WTC11 (cell line): ENCODE data around the gene SH3GL2. TPM values are rescaled to one million over a fixed set of nuclear protein-coding genes. Genes with fewer than 3 reads are reported as not detected.

ENCODE experiments used
- ATAC-seq: fragments of 200-7000 bp; cut with Tn5 transposase; 2 replicates; pipeline ENCODE4 v1.10.0; 2021; ENCODE audit warnings: mild to moderate bottlenecking, moderate library complexity
- CTCF ChIA-PET: fragments of 300-600 bp; sonication (Branson Sonifier 250); formaldehyde crosslinking; loops from one replicate; lab custom pipeline; 2021; ENCODE audit warnings: antibody characterized with exemption; lab: Charles Lee
- POLR2A ChIA-PET: fragments of 350-600 bp; sonication (Branson Sonifier 250); formaldehyde crosslinking; loops from one replicate; lab custom pipeline; 2021; ENCODE audit warnings: antibody characterized with exemption; lab: Charles Lee
- DNase-seq: peaks from one replicate; pipeline ENCODE4 v3.0.0; 2021; ENCODE audit warnings: low spot score
- H3K27ac Mint-ChIP-seq: 2 replicates; pipeline ENCODE4 v1.8.0; 2021; ENCODE audit warnings: mixed read lengths
- H3K27me3 Mint-ChIP-seq: 2 replicates; pipeline ENCODE4 v1.8.0; 2021; ENCODE audit warnings: low read depth, mild to moderate bottlenecking, moderate library complexity, mixed read lengths
- H3K36me3 Mint-ChIP-seq: 2 replicates; pipeline ENCODE4 v1.8.0; 2021; ENCODE audit warnings: mixed read lengths
- H3K4me1 Mint-ChIP-seq: 2 replicates; pipeline ENCODE4 v1.8.0; 2022; ENCODE audit warnings: mixed read lengths
- H3K4me3 Mint-ChIP-seq: 2 replicates; pipeline ENCODE4 v1.8.0; 2021; ENCODE audit warnings: mild to moderate bottlenecking, moderate library complexity, mixed read lengths
- H3K9me3 Mint-ChIP-seq: 2 replicates; pipeline ENCODE4 v1.8.0; 2021; ENCODE audit warnings: mixed read lengths
- ATF1 ChIP-seq: sonication (generic); formaldehyde crosslinking; IDR thresholded peaks from 2 replicates; pipeline ENCODE4 v1.8.1; 2023; ENCODE audit warnings: mild to moderate bottlenecking, moderate library complexity, missing genetic modification reagents
- CREB1 ChIP-seq: sonication (generic); formaldehyde crosslinking; IDR thresholded peaks from 2 replicates; pipeline ENCODE4 v1.8.0; 2023; ENCODE audit warnings: mild to moderate bottlenecking, missing genetic modification reagents
- CREM ChIP-seq: sonication (generic); formaldehyde crosslinking; IDR thresholded peaks from 2 replicates; pipeline ENCODE4 v1.8.1; 2022; ENCODE audit warnings: mild to moderate bottlenecking, missing genetic modification reagents, moderate library complexity
- FOXP1 ChIP-seq: sonication (generic); formaldehyde crosslinking; IDR thresholded peaks from 2 replicates; pipeline ENCODE4 v1.8.0; 2022; ENCODE audit warnings: missing genetic modification reagents, mild to moderate bottlenecking, moderate library complexity, borderline replicate concordance
- KAT7 ChIP-seq: sonication (generic); formaldehyde crosslinking; IDR thresholded peaks from 2 replicates; pipeline ENCODE4 v1.8.1; 2023; ENCODE audit warnings: missing genetic modification reagents, mild to moderate bottlenecking, borderline replicate concordance
- PRRX2 ChIP-seq: fragments of 250-450 bp; sonication (Bioruptor Pico); IDR thresholded peaks from 2 replicates; pipeline ENCODE4 v1.8.0; 2021; ENCODE audit warnings: mild to moderate bottlenecking
- RORB ChIP-seq: fragments of 250-450 bp; sonication (Bioruptor Pico); IDR thresholded peaks from 2 replicates; pipeline ENCODE4 v1.9.0; 2021; ENCODE audit warnings: mild to moderate bottlenecking
- SP1 ChIP-seq: sonication (generic); formaldehyde crosslinking; conservative IDR thresholded peaks from 2 replicates; pipeline ENCODE4 v1.8.1; 2022; ENCODE audit warnings: missing genetic modification reagents
- TEAD1 ChIP-seq: sonication (generic); formaldehyde crosslinking; IDR thresholded peaks from 2 replicates; pipeline ENCODE4 v1.8.0; 2022; ENCODE audit warnings: mild to moderate bottlenecking, missing genetic modification reagents
- ZBTB21 ChIP-seq: sonication (generic); formaldehyde crosslinking; IDR thresholded peaks from 2 replicates; pipeline ENCODE4 v1.8.1; 2023; ENCODE audit warnings: mild to moderate bottlenecking, missing genetic modification reagents, borderline replicate concordance
- ZNF263 ChIP-seq: sonication (generic); formaldehyde crosslinking; IDR thresholded peaks from 2 replicates; pipeline ENCODE4 v1.8.1; 2022; ENCODE audit warnings: low read depth, mild to moderate bottlenecking, moderate library complexity, missing genetic modification reagents
- ZNF423 ChIP-seq: fragments of 250-450 bp; sonication (Bioruptor Pico); IDR thresholded peaks from 2 replicates; pipeline ENCODE4 v2.1.2; 2022; ENCODE audit warnings: mild to moderate bottlenecking, moderate library complexity
- ZNF425 ChIP-seq: fragments of 250-450 bp; sonication (Bioruptor Pico); conservative IDR thresholded peaks from 2 replicates; pipeline ENCODE4 v1.9.0; 2021; ENCODE audit warnings: mild to moderate bottlenecking
- total RNA-seq: library from RNA; stranded (reverse); gene quantifications from 3 replicates; pipeline ENCODE4 v1.2.3, GENCODE V29; 2021
- TF ChIP-seq, protein P1 (sequence below): sonication (generic); formaldehyde crosslinking; IDR thresholded peaks from 2 replicates; pipeline ENCODE4 v1.8.0; 2023; ENCODE audit warnings: mild to moderate bottlenecking, missing genetic modification reagents
- TF ChIP-seq, protein P2 (sequence below): sonication (generic); formaldehyde crosslinking; IDR thresholded peaks from 2 replicates; pipeline ENCODE4 v1.8.0; 2022; ENCODE audit warnings: mild to moderate bottlenecking, missing genetic modification reagents
- TF ChIP-seq, protein P3 (sequence below): sonication (generic); formaldehyde crosslinking; IDR thresholded peaks from 2 replicates; pipeline ENCODE4 v1.8.1; 2022; ENCODE audit warnings: low read depth, mild to moderate bottlenecking, moderate library complexity, missing genetic modification reagents, borderline replicate concordance
- TF ChIP-seq, protein P4 (sequence below): fragments of 250-450 bp; sonication (Bioruptor Pico); IDR thresholded peaks from 2 replicates; pipeline ENCODE4 v1.9.0; 2021; ENCODE audit warnings: mild to moderate bottlenecking, borderline replicate concordance

Gene SH3GL2
- total RNA-seq, 1 experiment from 2014 or later: 4.2 TPM

DNA sequence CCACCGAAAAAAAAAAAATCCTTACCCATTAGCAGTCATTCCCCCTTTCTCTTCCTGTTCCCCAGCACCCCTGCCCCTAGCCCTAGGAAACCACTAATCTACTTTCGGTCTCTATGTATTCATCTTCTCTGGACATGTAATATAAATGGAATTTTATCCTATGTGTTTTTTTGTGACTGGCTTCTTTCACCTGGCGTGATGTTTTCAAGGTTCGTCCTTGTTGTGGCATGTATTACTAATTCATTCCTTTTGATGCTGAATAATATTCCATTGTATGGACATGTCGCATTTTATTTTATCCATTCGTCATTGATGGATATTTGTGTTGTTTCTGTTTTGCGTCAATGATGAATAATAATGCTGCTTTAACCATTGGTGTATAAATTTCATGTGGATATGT is 42.8 kb upstream of the SH3GL2 start:
- DNase-seq (no peak), ATAC-seq (no peak)
- H3K27me3 Mint-ChIP-seq: no peaks in the 10 kb centered on the region
- H3K27ac Mint-ChIP-seq: no peak overlapping the region
- no peak overlapping the region for H3K4me3 Mint-ChIP-seq
- CTCF ChIA-PET: no interaction called here
- peaks cover 8% of the 10 kb centered on the region for H3K4me1 Mint-ChIP-seq
- TF ChIP-seq, protein P1, sequence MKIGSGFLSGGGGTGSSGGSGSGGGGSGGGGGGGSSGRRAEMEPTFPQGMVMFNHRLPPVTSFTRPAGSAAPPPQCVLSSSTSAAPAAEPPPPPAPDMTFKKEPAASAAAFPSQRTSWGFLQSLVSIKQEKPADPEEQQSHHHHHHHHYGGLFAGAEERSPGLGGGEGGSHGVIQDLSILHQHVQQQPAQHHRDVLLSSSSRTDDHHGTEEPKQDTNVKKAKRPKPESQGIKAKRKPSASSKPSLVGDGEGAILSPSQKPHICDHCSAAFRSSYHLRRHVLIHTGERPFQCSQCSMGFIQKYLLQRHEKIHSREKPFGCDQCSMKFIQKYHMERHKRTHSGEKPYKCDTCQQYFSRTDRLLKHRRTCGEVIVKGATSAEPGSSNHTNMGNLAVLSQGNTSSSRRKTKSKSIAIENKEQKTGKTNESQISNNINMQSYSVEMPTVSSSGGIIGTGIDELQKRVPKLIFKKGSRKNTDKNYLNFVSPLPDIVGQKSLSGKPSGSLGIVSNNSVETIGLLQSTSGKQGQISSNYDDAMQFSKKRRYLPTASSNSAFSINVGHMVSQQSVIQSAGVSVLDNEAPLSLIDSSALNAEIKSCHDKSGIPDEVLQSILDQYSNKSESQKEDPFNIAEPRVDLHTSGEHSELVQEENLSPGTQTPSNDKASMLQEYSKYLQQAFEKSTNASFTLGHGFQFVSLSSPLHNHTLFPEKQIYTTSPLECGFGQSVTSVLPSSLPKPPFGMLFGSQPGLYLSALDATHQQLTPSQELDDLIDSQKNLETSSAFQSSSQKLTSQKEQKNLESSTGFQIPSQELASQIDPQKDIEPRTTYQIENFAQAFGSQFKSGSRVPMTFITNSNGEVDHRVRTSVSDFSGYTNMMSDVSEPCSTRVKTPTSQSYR (CRISPR knock-in tag): no peak
- TF ChIP-seq ZNF263 (CRISPR knock-in tag): no peak
- TF ChIP-seq FOXP1 (CRISPR knock-in tag): no peak
- TF ChIP-seq CREB1 (CRISPR knock-in tag): no peak
- TF ChIP-seq KAT7 (CRISPR knock-in tag): no peak
- no peak for TF ChIP-seq ZNF423 (CRISPR knock-in tag)
- TF ChIP-seq, protein P2, sequence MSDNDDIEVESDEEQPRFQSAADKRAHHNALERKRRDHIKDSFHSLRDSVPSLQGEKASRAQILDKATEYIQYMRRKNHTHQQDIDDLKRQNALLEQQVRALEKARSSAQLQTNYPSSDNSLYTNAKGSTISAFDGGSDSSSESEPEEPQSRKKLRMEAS (CRISPR knock-in tag): no peak
- no peak for TF ChIP-seq RORB
- TF ChIP-seq ZNF425 (CRISPR knock-in tag): no peak
- TF ChIP-seq TEAD1 (CRISPR knock-in tag): no peak
- no peak for TF ChIP-seq ZBTB21 (CRISPR knock-in tag)
- TF ChIP-seq PRRX2 (CRISPR knock-in tag): no peak
- no peak for TF ChIP-seq SP1 (CRISPR knock-in tag)
- TF ChIP-seq, protein P3, sequence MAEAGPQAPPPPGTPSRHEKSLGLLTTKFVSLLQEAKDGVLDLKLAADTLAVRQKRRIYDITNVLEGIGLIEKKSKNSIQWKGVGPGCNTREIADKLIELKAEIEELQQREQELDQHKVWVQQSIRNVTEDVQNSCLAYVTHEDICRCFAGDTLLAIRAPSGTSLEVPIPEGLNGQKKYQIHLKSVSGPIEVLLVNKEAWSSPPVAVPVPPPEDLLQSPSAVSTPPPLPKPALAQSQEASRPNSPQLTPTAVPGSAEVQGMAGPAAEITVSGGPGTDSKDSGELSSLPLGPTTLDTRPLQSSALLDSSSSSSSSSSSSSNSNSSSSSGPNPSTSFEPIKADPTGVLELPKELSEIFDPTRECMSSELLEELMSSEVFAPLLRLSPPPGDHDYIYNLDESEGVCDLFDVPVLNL (CRISPR knock-in tag): no peak
- TF ChIP-seq ATF1: no peak
- TF ChIP-seq CREM (CRISPR knock-in tag): no peak
- TF ChIP-seq, protein P4, sequence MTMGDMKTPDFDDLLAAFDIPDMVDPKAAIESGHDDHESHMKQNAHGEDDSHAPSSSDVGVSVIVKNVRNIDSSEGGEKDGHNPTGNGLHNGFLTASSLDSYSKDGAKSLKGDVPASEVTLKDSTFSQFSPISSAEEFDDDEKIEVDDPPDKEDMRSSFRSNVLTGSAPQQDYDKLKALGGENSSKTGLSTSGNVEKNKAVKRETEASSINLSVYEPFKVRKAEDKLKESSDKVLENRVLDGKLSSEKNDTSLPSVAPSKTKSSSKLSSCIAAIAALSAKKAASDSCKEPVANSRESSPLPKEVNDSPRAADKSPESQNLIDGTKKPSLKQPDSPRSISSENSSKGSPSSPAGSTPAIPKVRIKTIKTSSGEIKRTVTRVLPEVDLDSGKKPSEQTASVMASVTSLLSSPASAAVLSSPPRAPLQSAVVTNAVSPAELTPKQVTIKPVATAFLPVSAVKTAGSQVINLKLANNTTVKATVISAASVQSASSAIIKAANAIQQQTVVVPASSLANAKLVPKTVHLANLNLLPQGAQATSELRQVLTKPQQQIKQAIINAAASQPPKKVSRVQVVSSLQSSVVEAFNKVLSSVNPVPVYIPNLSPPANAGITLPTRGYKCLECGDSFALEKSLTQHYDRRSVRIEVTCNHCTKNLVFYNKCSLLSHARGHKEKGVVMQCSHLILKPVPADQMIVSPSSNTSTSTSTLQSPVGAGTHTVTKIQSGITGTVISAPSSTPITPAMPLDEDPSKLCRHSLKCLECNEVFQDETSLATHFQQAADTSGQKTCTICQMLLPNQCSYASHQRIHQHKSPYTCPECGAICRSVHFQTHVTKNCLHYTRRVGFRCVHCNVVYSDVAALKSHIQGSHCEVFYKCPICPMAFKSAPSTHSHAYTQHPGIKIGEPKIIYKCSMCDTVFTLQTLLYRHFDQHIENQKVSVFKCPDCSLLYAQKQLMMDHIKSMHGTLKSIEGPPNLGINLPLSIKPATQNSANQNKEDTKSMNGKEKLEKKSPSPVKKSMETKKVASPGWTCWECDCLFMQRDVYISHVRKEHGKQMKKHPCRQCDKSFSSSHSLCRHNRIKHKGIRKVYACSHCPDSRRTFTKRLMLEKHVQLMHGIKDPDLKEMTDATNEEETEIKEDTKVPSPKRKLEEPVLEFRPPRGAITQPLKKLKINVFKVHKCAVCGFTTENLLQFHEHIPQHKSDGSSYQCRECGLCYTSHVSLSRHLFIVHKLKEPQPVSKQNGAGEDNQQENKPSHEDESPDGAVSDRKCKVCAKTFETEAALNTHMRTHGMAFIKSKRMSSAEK: no peak
- TF ChIP-seq, all 79 proteins: peak for 0
- POLR2A ChIA-PET: no interaction called here
- Mint-ChIP-seq H3K9me3 (peaks cover 29% of the 10 kb centered on the region), H3K36me3 (peaks cover 21% of the 10 kb centered on the region)
